ENCODE data around the gene SRGAP1.

DNA sequence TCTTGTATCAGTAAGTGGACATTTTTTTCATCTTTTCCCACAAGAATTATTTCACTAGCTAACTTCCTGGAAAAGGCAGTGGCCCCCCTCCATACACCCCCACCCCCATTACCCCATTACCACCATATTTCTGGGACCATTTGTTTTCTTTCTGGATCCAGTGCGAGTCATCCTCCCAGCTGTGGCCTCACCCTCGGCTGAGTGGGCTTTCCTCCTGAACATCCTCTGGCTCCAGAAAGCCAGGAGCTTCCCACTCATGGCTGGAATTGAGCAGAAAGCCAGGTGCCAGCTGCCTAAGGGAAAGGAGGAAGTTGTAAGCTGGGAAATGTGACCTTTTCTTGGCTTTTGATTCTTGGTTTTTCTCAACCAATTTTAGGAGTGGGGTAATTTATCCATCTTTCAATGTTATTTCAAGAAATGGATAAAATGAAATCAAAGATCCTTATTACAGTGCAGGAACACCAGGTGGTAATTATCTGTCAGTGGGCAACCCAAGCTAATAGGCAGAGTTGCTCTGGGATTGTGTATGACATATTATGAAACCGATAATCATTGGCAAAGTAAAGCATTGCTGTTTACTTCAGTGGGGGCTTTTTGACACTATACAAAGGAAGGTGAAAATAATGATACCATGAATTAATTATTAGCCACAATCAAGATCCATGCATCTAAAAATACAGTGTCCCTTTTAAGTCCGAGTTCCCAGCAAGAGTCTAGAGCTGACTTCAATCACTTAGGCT lies 253.0 kb downstream of the SRGAP1 start:
- TF ChIP-seq EZH2phosphoT487 (IDR thresholded peaks at IDR 0.05; ENCODE audit: insufficient read depth, low read depth) (no peak), EZH2 (IDR thresholded peaks at IDR 0.05; ENCODE audit: insufficient read depth, poor library complexity, severe bottlenecking) (no peak)
